Ascending aorta (tissue), 2 donors: Measurements from ENCODE around the gene RANBP9. TPM values are rescaled to one million over a fixed set of nuclear protein-coding genes. Genes with fewer than 3 reads are reported as not detected.

Source experiments
- DNase-seq, 2 donors: peaks; one replicate each; pipeline ENCODE4 v3.0.0-alpha.2; 2019; ENCODE audit warnings: low spot score in 2 of 2
- H3K27ac ChIP-seq, 2 donors: fragments of 200-600 bp; sonication (generic); one replicate each; pipeline ENCODE4 v1.5.1; 2016 to 2017; ENCODE audit warnings: mild to moderate bottlenecking in 1 of 2
- H3K27me3 ChIP-seq: fragments of 200-600 bp; sonication (generic); one replicate; pipeline ENCODE4 v1.5.1; 2017
- H3K36me3 ChIP-seq, 2 donors: fragments of 200-600 bp; sonication (generic); one replicate each; pipeline ENCODE4 v1.5.1; 2016
- H3K4me1 ChIP-seq, 2 donors: fragments of 200-600 bp; sonication (generic); one replicate each; pipeline ENCODE4 v1.5.1; 2016 to 2017; ENCODE audit warnings: mild to moderate bottlenecking in 1 of 2
- H3K4me3 ChIP-seq, 2 donors: fragments of 200-600 bp; sonication (generic); one replicate each; pipeline ENCODE4 v1.5.1; 2016 to 2017; ENCODE audit warnings: mild to moderate bottlenecking in 1 of 2
- H3K9me3 ChIP-seq, 2 donors: fragments of 200-600 bp; sonication (generic); one replicate each; pipeline ENCODE4 v1.5.1; 2016
- CTCF ChIP-seq, 3 experiments: fragments of 200-600 bp in 2 of 3; fragments of 450-650 bp in 1 of 3; sonication (generic) in 2 of 3; IDR thresholded peaks; one replicate each; pipeline ENCODE4 v1.5.1; 2016 to 2019; ENCODE audit warnings: antibody characterized with exemption in 3 of 3, mild to moderate bottlenecking in 1 of 3, moderate library complexity in 1 of 3
- intact Hi-C: fragments of 100-400 bp; cut with DNase I; formaldehyde crosslinking; loops from one replicate; pipeline ENCODE4 v1.15.1; 2023
- total RNA-seq: library from RNA; depleted of rRNA; stranded (reverse); fragments of >200 nt; gene quantifications from one replicate; pipeline ENCODE4 v1.1.0, GENCODE V29; 2016

Gene RANBP9
- total RNA-seq, 1 donor from 2014 or later = 26.3 TPM

GRCh38 chr6:13742961-13743735, 31.5 kb upstream of the RANBP9 start:
- peak overlapping the region in 1 of 2 donors; percentile 50 for H3K4me3 ChIP-seq
- H3K27ac ChIP-seq = no peak overlapping the region
- no peaks in the 10 kb centered on the region for H3K9me3 ChIP-seq
- no peak for TF ChIP-seq CTCF (IDR thresholded peaks at IDR 0.05)
- intact Hi-C loops = no loop called here
- peak in 1 of 2 donors; percentile 62 for DNase-seq
- no peaks in the 10 kb centered on the region for H3K36me3 ChIP-seq
- no peaks in the 10 kb centered on the region for H3K27me3 ChIP-seq
- H3K4me1 ChIP-seq = no peaks in the 10 kb centered on the region

- Histone ChIP-seq H3K4me3 (no peak overlapping the region), H3K36me3 (no peaks in the 10 kb centered on the region), H3K27ac (no peak overlapping the region), H3K27me3 (no peaks in the 10 kb centered on the region), H3K4me1 (no peaks in the 10 kb centered on the region), H3K9me3 (no peaks in the 10 kb centered on the region)
- intact Hi-C loops = no loop called here
- peak in 1 of 2 donors; percentile 15 for DNase-seq
- TF ChIP-seq CTCF (IDR thresholded peaks at IDR 0.05) = no peak
These were observed 29.7 kb upstream of the RANBP9 start for GRCh38 chr6:13741365-13741764.

GRCh38 chr6:13735031-13735430, 23.4 kb upstream of the RANBP9 start:
- no peaks in the 10 kb centered on the region for H3K27me3 ChIP-seq
- H3K4me1 ChIP-seq = no peaks in the 10 kb centered on the region
- no peaks in the 10 kb centered on the region for H3K9me3 ChIP-seq
- H3K27ac ChIP-seq = no peak overlapping the region
- H3K4me3 ChIP-seq = no peak overlapping the region
- intact Hi-C loops = no loop called here
- no peaks in the 10 kb centered on the region for H3K36me3 ChIP-seq
- no peak for DNase-seq
- no peak for TF ChIP-seq CTCF (IDR thresholded peaks at IDR 0.05)

GRCh38 chr6:13733178-13733887, 21.7 kb upstream of the RANBP9 start:
- DNase-seq = peak in 1 of 2 donors; percentile 72
- no peak overlapping the region for H3K27ac ChIP-seq
- H3K36me3 ChIP-seq = no peaks in the 10 kb centered on the region
- no peak for TF ChIP-seq CTCF (IDR thresholded peaks at IDR 0.05)
- intact Hi-C loops = no loop called here
- H3K4me3 ChIP-seq = peak overlapping the region in 1 of 2 donors; percentile 23
- H3K27me3 ChIP-seq = no peaks in the 10 kb centered on the region
- H3K9me3 ChIP-seq = no peaks in the 10 kb centered on the region
- no peaks in the 10 kb centered on the region for H3K4me1 ChIP-seq

- H3K27ac ChIP-seq = no peak overlapping the region
- no peak overlapping the region for H3K4me3 ChIP-seq
- no peaks in the 10 kb centered on the region for H3K4me1 ChIP-seq
- intact Hi-C loops = no loop called here
- TF ChIP-seq CTCF (IDR thresholded peaks at IDR 0.05) = no peak
- no peak for DNase-seq
- no peaks in the 10 kb centered on the region for H3K9me3 ChIP-seq
- H3K36me3 ChIP-seq = no peaks in the 10 kb centered on the region
- no peaks in the 10 kb centered on the region for H3K27me3 ChIP-seq
These were observed 19.1 kb upstream of the RANBP9 start for GRCh38 chr6:13730704-13731103.
